ENCODE measurements around the gene CFHR2.
"Not testable (repeated sequence)": the region's sequence is repeated elsewhere in the genome, so short reads cannot be mapped to it uniquely, and the experiment has no call there.

Gene CFHR2

DNA sequence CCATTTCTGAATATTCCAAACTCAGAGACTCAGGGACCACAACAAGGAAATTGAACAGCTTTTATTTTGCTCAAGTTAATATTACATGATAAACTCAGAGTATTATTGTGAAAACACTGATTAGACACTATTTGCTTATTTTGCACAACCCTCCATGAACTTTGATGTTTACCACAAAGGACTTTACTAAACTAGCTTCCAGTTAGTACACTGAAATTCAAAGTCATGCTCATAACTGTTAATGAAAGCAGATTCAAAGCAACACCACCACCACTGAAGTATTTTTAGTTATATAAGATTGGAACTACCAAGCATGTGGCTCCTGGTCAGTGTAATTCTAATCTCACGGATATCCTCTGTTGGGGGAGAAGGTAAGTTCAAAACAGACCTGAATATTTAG lies at the start of gene CFHR2:
CFHR2 (plus strand) TSS at position 171 of the 400 bp plus-strand sequence; CDS start at position 314, 143 bp downstream.
- not testable (repeated sequence) for DNase-seq

DNA sequence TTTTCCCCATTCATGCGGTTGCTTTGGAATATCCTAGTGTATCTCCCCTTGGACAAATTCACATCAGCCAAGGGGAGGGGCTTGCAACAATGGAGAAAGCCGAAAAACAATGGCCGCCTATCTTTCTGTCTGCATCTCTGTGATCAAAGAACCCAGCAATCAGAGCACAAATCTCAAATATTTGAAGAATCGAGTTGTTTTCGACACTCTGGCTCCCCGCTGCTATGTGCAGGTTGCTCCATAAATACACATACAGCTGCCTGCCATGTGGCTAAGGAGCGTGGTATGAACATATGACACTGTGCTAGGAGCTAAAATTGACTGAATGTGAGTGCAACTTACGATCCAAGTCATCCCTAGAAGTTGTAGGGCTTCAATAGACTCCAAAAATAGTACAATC lies 47.2 kb upstream of the CFHR2 start:
- DNase-seq: no peak

DNA sequence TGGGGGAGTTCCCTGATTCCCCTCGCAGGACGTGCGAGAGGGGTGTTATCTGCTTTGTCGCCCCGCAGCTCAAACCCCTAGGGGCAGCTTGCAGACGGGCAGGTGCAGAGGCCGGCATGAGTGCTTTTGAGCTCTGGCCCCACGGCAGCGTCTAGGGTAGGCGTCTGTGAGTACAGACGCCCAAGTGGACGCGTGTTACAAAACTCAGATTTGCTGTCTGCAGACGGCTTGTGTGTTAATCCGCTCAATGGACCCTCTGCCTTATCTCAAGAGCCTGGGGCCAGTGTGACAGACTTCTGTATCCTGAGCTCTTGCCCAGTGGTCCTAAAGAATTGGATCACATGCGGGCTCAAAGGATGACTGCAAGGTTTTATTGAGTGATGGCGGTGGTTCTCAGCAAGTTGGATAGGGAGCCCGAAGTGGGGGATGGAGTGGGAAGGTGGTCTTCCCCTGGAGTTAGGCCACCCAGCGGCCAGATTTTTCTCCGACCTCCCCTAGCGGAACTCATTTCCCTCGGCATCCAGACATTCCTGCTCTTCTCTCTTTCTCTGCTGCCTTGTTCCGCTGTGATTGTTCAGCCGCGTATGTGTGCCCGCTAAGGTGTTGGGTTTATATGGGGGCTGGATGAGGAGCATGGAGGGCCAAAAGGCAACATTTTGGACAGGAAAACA lies 46.2 kb upstream of the CFHR2 start:
- DNase-seq: no peak

DNA sequence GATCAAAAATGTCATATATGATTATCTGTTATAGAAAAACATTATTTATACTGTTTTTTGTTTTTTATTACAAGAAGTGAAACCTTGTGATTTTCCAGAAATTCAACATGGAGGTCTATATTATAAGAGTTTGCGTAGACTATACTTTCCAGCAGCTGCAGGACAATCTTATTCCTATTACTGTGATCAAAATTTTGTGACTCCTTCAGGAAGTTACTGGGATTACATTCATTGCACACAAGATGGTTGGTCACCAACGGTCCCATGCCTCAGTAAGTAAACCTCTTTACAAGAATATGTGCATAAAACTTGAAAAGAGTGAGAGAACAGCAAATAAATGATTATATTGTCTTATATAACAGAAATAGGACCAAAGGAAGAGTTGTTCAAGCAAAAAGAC lies 41.2 kb upstream of the CFHR2 start:
- no peak for DNase-seq

DNA sequence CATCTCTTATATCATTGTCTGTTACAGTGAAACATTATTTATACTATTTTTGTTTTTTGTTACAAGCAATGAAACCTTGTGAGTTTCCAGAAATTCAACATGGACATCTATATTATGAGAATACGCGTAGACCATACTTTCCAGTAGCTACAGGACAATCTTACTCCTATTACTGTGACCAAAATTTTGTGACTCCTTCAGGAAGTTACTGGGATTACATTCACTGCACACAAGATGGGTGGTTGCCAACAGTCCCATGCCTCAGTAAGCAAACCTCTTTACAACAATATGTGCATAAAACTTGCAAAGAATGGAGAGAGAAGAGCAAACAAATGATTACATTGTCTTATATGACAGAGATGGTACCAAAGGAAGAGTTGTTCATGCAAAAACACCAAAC lies 33.3 kb upstream of the CFHR2 start:
- DNase-seq: no peak

DNA sequence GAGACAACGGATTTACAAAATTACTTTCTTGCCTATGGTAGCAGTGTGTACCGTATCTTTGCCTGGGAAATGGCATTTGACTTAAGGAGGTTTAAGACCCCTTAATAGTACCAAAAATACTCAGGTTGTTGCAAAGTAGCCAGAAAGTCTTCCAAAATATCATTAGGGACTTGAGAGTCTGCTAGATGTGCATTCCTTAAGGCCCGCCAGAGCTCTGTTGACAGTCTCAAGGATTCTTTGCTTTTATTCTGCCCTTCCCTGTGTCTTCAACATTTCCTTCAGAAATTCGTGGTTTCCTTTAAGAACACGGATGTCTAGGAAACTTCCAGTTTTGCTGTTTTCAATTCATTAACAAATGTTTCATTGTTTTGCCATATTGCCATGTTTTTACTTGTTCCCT lies 31.3 kb upstream of the CFHR2 start:
- not testable (repeated sequence) for DNase-seq

DNA sequence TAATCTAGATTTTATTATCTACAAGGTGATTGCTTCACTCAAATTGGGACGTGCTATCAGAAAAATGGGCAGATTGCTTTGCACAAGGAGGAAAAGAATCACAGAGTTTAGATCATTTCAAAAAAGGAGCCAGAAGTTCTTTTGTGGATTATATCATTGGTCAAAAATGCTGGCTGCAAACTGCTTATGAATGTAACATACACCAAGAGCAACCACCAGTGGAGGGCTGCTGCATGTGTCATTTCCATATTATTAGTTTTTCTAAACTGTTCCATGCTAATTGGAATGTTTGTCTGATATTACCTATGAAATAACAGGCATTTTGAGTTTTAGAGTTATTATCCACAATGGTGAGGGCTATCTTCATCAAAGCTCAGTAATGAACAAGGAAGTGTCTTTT lies 16.7 kb upstream of the CFHR2 start:
- DNase-seq: not testable (repeated sequence)

DNA sequence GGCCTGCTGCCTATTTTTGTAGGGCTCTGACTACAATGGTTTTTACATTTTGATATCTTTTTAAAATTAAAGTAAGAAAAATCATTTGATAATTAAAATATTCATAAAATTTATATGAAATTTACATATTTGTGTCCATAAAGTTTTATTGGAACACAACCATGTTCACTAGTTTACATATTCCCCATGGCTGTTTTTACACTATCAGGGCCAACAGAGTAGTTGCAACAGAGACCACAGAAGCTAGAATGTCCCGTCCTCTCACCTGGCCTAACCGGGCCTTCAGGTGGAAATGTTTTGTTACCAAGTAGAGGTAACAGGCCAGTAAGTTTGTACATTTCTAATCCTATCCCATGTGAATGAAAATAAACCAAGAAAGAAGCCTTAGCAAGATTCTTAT lies 10.7 kb upstream of the CFHR2 start:
- not testable (repeated sequence) for DNase-seq

DNA sequence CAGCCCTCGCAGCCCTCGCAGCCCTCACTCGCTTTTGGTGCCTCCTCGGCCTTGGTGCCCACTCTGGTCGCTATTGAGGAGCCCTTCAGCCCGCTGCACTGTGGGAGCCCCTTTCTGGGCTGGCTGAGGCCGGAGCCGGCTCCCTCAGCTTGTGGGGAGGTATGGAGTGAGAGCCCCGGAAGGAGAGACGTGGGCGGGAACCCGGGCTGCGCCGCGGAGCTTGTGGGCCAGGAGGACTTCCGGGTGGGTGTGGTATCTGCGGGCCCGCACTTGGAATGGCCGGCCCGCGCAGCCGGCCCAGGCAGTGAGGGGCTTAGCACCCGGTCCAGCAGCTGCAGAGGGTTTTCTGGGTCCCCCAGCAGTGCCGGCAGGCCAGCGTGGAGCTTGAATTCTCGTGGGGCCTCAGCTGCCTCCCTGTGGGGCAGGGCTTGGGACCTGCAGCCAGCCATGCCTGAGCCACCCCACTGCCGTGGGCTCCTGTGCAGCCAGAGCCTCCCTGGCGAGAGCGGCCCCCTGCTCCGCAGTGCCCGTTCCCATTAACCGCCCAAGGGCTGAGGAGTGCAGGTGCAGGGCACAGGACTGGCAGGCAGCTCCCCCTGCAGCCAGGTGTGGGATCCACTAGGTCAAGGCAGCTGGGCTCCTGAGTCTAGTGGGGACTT lies 9.9 kb upstream of the CFHR2 start:
- no peak for DNase-seq

DNA sequence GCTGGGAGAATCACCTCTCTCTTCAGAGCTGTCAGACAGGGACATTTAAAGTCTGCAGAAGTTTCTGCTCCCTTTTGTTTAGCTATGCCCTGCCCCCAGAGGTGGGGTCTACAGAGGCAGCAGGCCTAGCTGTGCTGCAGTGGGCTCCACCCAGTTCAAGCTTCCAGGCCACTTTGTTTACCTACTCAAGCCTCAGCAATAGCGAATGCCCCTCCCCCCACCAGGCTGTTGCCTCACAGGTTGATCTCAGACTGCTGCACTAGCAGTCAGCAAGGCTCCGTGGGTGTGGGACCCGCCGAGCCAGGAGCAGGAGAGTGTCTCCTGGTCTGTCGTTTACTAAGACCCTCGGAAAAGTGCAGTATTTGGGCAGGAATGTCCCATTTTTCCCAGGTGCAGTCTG lies 2.1 kb upstream of the CFHR2 start:
- not testable (repeated sequence) for DNase-seq

DNA sequence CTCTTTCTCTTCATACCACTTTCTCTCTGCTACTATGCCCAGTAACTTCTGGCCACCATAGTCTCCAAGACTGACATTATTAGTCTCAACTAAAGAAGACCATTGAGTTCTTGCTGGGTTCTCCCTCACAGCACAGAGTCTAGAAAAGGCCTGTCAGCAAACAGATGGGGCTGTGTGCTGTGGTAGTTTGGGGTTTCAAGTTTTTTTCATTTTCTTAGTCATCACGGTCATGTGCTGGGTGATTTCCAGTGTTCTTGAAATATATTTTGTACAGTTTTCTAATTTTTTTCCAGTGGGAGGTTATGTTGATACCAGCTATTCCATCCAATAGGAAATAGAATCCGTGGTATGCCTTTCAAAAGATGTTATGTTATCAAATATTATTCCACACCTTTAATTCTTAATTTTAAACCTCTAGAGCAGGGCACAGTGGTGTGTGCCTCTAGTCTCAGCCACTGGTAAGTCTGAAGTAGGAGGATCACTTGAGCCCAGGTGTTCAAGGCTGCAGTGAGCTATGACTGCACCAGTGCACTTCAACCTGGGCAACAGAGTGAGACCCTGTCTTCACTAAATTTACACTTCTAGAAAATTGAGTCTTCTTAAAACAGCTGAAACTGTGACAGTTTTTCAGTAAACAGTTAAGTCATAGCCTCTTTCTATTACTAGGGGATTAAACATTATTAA lies 8.3 kb downstream of the CFHR2 start:
- no peak for DNase-seq

DNA sequence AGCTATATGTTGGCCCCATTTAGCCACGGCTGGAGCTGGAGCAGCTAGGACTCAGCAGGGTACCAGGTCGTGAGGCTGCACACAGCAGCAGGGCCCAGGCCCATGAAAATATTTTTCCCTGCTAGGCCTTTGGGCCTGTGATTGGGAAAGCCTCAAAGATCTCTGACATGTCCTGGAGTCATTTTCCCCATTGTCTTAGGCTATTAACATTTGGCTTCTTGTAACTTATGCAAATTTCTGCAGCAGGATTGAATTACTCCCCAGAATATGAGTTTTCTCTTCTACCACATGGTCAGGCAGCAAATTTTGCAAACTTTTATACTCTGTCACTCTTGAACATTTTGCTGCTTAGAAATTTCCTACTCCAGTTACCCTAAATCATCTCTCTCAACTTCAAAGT lies 11.2 kb downstream of the CFHR2 start:
- no peak for DNase-seq

DNA sequence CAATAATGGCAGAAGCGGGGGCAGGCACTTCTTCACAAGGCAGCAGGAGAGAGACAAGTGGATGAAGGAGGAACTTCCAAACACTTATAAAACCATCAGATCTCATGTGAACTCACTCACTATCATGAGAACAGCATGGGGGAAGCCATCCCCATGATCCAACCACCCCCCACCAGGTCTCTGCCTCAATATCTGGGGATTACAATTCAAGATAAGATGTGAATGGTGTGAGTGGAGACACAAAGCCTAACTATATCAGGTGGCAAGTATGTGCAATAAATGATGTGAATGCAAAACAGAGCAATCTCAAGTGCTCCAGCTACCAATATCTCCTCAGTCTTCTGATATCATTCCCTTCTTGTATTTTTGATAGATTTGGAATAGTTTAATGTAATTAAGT lies 12.4 kb downstream of the CFHR2 start:
- no peak for DNase-seq

DNA sequence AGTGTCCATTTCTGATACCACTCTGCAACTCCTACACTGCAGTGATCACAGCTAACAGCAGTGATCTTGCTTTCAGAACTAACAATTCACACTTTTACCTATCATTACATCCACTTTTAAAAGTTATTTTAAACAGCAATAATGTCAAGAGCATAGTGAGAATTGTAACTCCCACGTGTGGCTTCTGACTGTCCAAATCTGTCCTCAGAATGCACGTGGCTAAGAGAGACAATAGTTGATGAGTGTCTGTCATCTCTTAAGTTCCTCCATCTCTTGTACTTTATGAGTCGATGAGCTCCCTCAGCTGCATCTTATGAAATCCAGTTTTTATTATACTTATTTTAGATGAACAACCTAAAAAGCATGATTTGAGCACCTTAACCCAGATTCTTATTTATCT lies 17.3 kb downstream of the CFHR2 start:
- DNase-seq: no peak

DNA sequence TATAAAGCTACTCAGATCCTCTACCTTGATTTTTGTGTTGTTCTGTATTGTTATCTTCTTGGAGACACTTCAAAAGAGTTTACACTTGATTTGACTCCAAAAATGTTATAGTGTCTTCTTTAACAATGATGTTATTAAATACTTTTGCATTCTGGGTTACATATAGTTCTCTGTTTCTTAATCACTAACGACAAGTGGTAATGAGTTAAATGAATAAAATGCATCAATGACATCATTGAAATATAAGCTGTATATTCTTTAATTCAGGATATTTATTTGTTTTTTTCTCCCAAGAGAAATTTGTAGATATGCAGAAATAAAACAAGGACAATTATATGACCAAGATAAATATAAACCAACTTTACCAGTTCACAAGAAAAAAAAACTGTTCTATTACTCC lies 26.6 kb downstream of the CFHR2 start:
- no peak for DNase-seq

DNA sequence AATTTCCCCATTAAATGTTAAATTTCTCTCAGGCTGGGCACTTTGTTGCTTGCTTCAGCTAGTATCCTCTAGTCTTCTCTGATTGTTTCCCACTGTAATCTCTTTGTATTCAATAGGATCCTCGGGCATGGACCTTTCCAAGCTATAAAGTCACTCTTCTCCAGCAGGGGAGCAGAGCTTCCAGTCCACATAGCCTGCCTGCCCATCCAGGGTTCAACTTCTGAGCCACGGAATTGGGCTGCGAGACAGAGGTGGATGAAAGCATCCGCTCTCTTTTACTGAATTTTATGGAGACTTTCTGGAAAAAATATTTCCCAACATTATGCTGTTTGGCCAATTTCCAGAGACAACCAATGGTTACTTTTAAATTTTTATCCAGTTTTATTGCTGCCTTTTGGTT lies 32.7 kb downstream of the CFHR2 start:
- no peak for DNase-seq

DNA sequence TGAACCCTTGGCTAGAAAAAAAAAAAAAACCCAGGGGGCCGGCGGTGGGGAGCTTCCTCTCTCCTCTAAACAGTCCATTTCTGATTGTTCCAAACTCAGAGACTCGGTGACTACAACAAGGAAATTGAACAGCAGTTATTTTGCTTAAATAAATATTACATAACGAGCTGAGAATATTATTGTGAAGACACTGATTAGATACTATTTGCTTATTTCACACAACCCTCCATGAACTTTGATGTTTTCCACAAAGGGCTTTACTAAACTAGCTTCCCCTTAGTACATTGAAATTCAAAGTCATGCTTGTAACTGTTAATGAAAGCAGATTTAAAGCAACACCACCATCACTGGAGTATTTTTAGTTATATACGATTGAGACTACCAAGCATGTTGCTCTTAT lies 33.7 kb downstream of the CFHR2 start, which contains the start of gene CFHR5:
CFHR5 (plus strand) TSS at position 279 of the 400 bp plus-strand sequence; CDS start at position 388, 109 bp downstream.
- DNase-seq: no peak

DNA sequence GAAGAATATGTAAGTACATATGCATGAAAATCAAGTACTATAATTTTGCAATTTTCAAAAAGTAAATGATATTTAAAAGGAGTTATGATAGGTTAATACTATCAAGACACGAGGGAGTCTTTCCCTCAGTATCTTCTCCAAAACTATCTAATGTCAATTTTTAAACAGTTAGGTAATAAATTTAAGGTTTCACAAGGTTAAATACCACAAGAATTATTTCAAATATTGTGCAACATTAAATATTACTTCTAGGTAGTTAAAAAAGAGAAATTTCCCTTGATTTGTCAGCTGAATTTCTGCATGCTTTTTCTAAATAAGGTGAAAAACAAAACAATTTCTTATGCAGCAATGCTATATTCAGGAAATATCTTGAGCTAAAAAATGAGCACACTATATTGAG lies 37.3 kb downstream of the CFHR2 start:
- no peak for DNase-seq

DNA sequence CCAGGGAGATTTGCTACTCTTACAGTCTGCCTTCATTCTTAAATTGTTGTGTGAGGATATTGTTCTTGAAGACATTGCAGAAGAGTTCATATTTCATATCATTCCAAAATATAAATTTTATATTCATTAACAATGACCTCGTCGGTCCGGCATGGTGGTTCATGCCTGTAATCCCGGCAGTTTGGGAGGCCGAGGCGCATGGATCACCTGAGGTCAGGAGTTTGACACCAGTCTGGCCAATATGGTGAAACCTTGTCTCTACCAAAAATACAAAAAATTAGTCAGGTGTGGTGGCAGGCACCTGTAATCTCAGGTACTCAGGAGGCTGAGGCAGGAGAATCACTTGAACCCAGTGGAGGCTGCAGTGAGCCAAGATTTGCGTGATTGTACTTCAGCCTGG lies 38.7 kb downstream of the CFHR2 start:
- not testable (repeated sequence) for DNase-seq

DNA sequence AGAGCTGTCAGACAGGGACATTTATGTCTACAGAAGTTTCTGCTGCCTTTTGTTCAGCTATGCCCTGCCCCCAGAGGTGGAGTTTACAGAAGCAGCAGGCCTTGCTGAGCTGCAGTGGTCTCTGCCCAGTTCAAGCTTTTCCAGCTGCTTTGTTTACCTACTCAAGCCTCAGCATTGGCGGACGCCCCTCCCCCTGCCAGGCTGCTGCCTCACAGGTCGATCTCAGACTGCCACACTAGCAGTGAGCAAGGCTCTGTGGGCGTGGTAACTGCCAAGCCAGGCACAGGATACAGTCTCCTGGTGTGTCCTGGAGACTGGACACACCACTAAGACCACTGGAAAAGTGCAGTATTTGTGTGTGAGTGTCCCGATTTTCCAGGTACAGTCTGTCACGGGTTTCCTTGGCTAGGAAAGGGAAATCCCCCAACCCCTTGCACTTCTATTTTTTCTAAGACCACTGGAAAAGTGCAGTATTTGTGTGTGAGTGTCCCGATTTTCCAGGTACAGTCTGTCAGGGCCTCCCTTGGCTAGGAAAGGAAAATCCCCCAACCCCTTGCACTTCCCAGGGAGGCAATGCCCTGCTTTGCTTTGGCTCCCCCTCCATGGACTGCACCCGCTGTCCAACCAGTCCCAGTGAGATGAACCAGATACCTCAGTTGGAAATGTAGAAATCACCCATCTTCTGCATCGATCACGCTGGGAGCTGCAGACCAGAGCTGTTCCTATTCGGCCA lies 48.5 kb downstream of the CFHR2 start:
- DNase-seq: not testable (repeated sequence)

DNA sequence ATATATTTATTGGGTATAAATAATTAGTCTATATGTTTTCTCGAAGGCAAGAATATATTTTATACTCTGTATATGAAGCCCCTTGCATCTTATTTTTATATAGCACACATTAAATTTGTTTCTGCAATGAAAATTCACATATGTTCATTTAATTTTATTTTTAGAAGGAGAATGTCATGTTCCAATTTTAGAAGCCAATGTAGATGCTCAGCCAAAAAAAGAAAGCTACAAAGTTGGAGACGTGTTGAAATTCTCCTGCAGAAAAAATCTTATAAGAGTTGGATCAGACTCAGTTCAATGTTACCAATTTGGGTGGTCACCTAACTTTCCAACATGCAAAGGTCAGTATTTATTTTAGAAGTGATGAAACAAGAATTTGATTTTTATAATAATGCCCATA lies 50.4 kb downstream of the CFHR2 start:
- no peak for DNase-seq

DNA sequence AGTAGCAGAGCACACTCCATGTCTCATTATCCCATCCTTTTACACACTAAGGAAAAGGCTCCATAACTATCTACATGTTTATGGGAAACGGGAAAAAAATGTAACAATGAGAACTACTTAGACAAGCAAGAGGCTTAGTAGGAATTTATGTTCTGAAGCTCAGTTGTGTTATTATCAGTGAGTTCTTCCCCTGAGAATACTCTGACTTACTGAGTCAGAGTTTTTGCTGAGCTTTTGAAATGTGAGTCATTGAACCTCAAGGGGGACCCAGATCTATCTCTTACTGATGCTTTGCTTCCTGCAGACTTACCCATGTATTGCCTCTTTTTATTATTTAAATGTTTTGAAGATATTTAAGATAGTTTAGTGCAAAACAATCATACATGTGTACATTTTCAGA lies 53.9 kb downstream of the CFHR2 start:
- no peak for DNase-seq

DNA sequence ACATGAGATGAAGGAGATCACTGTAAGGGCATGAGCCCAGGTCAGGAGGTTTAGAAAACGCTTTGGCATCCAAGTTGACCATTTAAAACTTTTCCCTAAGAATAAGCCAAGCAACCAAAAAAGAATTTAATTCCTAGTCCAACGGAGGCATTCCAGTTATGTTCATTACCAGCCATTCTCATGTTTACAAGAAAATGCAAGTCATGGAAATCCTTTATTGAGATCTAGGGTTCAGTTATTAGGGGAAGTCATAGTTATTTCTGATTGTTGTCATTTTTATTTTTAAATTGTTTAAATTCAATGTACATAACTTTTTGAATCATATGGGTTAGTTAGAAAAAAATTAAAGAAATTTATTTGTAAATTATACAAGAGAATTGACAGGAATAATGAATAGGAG lies 58.3 kb downstream of the CFHR2 start:
- no peak for DNase-seq

DNA sequence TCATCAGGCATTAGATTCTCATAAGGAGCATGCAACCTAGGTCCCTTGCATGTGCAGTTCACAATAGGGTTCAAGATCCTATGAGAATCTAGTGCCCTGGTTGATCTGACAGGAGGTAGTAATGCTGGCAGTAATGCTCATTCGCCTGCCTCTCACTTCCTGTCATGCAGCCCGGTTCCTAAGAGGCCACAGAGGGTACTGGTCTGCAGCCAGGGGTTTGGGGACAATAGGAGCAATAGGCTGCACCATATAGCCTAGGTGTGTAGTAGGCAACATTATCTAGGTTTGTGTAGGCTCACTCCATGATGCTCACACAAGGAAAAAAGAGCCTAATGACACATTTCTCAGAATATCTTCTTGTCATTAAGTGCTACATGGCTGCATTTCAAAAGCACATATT lies 59.6 kb downstream of the CFHR2 start:
- no peak for DNase-seq
